Smooth muscle cell (in vitro differentiated cells): Measurements from ENCODE around the gene CD99. TPM values are rescaled to one million over a fixed set of nuclear protein-coding genes. Genes with fewer than 3 reads are reported as not detected.
A peak's percentile ranks its signal among the peaks of the same experiment; 100 is the strongest.

Source experiments
- DNase-seq: peaks from one replicate; lab custom pipeline; 2025; ENCODE audit not compliant: unreplicated experiment; lab: John Stamatoyannopoulos, UW
- H2AFZ ChIP-seq: fragments of 200-600 bp; sonication (generic); 2 replicates; pipeline ENCODE4 v1.6.0; 2016; ENCODE audit warnings: antibody characterized with exemption, low read depth, mild to moderate bottlenecking
- H3F3A ChIP-seq: fragments of 200-600 bp; sonication (generic); 2 replicates; pipeline ENCODE4 v1.6.0; 2017; ENCODE audit warnings: antibody characterized with exemption, low read depth
- H3K27ac ChIP-seq: fragments of 200-600 bp; sonication (generic); 2 replicates; pipeline ENCODE4 v1.5.1; 2016; ENCODE audit warnings: low read depth, mild to moderate bottlenecking
- H3K27me3 ChIP-seq: fragments of 200-600 bp; sonication (generic); 2 replicates; pipeline ENCODE4 v1.6.1; 2016; ENCODE audit warnings: low read depth, mild to moderate bottlenecking
- H3K36me3 ChIP-seq: fragments of 200-600 bp; sonication (generic); 2 replicates; pipeline ENCODE4 v1.5.1; 2016; ENCODE audit warnings: low read depth
- H3K4me1 ChIP-seq: fragments of 200-600 bp; sonication (generic); 2 replicates; pipeline ENCODE4 v1.5.1; 2016; ENCODE audit warnings: low read depth
- H3K4me2 ChIP-seq: fragments of 200-600 bp; sonication (generic); 2 replicates; pipeline ENCODE4 v1.6.0; 2016; ENCODE audit warnings: mild to moderate bottlenecking
- H3K4me3 ChIP-seq: fragments of 200-600 bp; sonication (generic); 2 replicates; pipeline ENCODE4 v1.5.1; 2016; ENCODE audit warnings: mild to moderate bottlenecking
- H3K79me2 ChIP-seq: fragments of 200-600 bp; sonication (generic); 2 replicates; pipeline ENCODE4 v1.6.0; 2016; ENCODE audit warnings: low read depth, mild to moderate bottlenecking
- H3K9ac ChIP-seq: fragments of 200-600 bp; sonication (generic); 2 replicates; pipeline ENCODE4 v1.6.0; 2016; ENCODE audit warnings: low read depth
- H3K9me3 ChIP-seq: fragments of 200-600 bp; sonication (generic); replicated peaks from 2 replicates; pipeline ENCODE4 v1.5.1; 2016; ENCODE audit warnings: low read depth
- H4K20me1 ChIP-seq: fragments of 200-600 bp; sonication (generic); 2 replicates; pipeline ENCODE4 v1.6.0; 2016; ENCODE audit warnings: low read depth
- WGBS: methylation state at CpG from one replicate; pipeline ENCODE4 v1.1.7; 2016; ENCODE audit warnings: low lambda C conversion rate; 5-methylcytosine and 5-hydroxymethylcytosine counted together
- polyA plus RNA-seq: library from polyadenylated mRNA; unstranded; fragments of >200 nt; fragmentation: Nextera tagmentation; extraction: Ambion mirVana; gene quantifications from 2 replicates; pipeline ENCODE4 v1.2.1, GENCODE V29; 2016
- total RNA-seq: library from RNA; depleted of rRNA; stranded (reverse); fragments of >200 nt; gene quantifications from 2 replicates; pipeline ENCODE4 v1.2.3, GENCODE V29; 2014
- TF ChIP-seq, protein P1 (sequence below): fragments of 200-600 bp; sonication (generic); IDR thresholded peaks from 2 replicates; pipeline ENCODE4 v1.5.1; 2017; ENCODE audit warnings: borderline replicate concordance, mild to moderate bottlenecking, antibody characterized with exemption; ENCODE audit not compliant: insufficient read depth, poor library complexity, severe bottlenecking

CD99 gene
- total and polyA plus RNA-seq, 2 experiments from 2014 or later, result 647 to 1,373 TPM

DNA sequence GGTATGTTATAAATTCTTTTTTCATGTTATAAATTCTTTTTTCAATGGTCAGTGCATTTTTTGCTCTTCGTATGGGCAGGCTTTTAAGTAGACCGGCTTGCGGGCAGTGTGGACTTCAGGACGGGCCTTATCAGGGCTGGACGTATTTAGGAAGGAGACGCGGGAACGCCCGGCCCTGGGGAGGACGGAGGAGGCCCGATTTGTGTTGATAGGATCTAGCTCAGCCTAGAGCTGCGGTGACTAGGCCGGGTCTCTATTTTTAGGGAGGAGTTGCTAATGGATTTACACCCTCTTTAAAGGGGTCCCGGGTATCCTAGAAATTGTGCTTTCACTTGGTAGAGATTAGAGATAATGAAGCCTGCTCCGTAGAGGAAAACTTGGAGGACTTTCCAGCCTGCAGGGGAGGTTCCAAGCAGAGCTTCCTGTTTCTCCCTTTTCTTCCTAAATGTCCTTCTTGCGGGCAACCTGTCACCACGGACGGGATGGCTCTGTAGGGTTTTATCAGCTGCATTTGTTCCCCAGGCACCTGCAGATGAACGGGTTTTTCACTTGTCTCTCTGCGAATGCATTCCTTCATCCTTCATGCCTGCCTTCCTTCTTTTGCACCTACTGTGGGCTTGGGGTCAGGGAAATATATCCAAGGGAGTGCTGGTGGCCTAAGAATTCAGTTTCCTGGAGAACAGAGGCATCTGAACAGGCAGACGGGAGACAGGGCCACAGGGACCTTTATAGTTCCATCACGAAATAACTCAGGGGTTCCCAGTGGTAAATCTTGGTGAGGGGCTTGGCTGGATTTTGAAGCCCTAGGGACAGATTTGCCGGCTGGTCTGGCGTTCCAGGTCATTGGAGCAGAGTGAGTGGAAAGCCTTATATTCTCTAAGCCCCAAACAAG is 1.4 kb downstream of the CD99 start:
- peak overlapping the region; percentile 97 for H3K4me2 ChIP-seq
- 7% methylated on average over 24 of the region's 24 CpGs for WGBS
- H3K79me2 ChIP-seq, result peaks cover 50% of the 10 kb centered on the region
- H3K4me1 ChIP-seq, result peaks cover 29% of the 10 kb centered on the region
- no peaks in the 10 kb centered on the region for H3K27me3 ChIP-seq
- no peak for DNase-seq
- peaks cover 31% of the 10 kb centered on the region for H3F3A ChIP-seq
- peak overlapping the region; percentile 9 for H2AFZ ChIP-seq
- H3K36me3 ChIP-seq, result no peaks in the 10 kb centered on the region
- peak overlapping the region; percentile 95 for H3K9ac ChIP-seq
- peaks cover 46% of the 10 kb centered on the region for H4K20me1 ChIP-seq
- H3K27ac ChIP-seq, result peak overlapping the region; percentile 92
- peak overlapping the region; percentile 86 for H3K4me3 ChIP-seq
- TF ChIP-seq, protein P1, sequence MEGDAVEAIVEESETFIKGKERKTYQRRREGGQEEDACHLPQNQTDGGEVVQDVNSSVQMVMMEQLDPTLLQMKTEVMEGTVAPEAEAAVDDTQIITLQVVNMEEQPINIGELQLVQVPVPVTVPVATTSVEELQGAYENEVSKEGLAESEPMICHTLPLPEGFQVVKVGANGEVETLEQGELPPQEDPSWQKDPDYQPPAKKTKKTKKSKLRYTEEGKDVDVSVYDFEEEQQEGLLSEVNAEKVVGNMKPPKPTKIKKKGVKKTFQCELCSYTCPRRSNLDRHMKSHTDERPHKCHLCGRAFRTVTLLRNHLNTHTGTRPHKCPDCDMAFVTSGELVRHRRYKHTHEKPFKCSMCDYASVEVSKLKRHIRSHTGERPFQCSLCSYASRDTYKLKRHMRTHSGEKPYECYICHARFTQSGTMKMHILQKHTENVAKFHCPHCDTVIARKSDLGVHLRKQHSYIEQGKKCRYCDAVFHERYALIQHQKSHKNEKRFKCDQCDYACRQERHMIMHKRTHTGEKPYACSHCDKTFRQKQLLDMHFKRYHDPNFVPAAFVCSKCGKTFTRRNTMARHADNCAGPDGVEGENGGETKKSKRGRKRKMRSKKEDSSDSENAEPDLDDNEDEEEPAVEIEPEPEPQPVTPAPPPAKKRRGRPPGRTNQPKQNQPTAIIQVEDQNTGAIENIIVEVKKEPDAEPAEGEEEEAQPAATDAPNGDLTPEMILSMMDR, result no peak
- no peaks in the 10 kb centered on the region for H3K9me3 ChIP-seq

DNA sequence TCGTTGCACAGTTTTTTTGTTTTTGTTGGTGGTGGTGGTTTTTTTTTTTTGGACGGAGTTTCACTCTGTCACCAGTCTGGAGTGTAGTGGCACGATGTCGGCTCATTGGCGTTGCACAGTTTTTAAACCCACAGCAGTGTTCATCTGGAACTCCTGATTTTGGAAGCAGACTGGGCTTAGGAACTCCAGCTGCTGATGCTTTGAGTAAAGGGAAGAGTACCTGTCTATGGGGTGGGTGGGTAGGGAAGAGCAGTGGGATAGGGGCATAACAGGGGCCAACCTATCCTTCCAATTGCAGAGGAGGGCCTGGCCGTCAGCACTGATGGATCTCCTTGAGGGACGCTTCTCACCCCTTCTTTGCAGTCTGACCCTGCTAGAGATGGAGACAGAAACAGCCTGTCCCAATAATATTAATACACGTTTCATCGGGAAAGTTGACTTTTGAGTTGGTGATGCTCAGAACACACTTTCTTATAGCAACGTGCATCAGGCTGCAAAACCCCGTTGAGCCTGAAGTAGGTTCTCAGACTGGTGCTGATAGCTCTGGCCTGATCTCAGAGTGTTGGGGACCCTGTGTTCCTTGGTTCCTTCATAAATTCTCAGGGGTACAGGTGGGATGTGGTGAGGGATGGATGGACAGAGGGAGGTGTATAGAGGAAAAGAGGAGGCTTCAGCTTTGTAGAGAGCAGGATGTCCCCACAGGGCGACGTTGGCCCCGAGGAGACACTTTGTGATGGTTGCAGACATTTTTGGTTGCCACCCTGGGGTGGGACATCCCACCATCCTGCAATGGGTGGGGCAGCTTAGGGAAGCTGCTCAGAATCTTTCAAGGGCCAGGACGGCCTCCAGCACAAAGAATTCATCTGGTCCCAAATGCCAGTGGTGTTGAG is 2.3 kb downstream of the CD99 start:
- H3K27me3 ChIP-seq, result no peaks in the 10 kb centered on the region
- H3K4me3 ChIP-seq, result peak overlapping the region; percentile 86
- peak overlapping the region; percentile 92 for H3K27ac ChIP-seq
- peak overlapping the region; percentile 95 for H3K9ac ChIP-seq
- H3K4me1 ChIP-seq, result peaks cover 29% of the 10 kb centered on the region
- no peak for DNase-seq
- H3F3A ChIP-seq, result peaks cover 38% of the 10 kb centered on the region
- H4K20me1 ChIP-seq, result peaks cover 55% of the 10 kb centered on the region
- no peaks in the 10 kb centered on the region for H3K36me3 ChIP-seq
- H3K9me3 ChIP-seq, result no peaks in the 10 kb centered on the region
- H2AFZ ChIP-seq, result no peak overlapping the region
- TF ChIP-seq, protein P1, result no peak
- peak overlapping the region; percentile 97 for H3K4me2 ChIP-seq
- peaks cover 59% of the 10 kb centered on the region for H3K79me2 ChIP-seq
- 58% methylated on average over 15 of the region's 15 CpGs for WGBS

DNA sequence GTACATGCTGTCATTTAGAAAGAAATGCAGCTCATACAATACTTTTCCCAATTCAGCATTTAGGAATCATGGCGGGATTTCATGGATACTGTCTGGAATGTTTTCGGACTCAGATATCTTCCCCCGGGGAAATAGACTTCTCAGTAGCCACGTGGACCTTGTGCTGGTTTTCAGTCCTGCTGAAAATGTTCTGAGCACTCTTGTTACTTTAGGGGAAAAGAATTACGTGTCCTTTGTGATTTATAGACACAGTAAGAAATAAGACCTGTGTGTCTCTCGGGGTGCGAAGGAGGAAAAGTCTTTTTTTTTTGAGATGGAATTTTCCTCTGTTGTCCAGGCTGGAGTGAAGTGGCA is 3.8 kb downstream of the CD99 start:
- Histone ChIP-seq H3K9ac (peak overlapping the region; percentile 42), H3K4me2 (peak overlapping the region; percentile 97)

More for the DNA sequence above, 3.8 kb downstream of the CD99 start:
- TF ChIP-seq, protein P1, result no peak
- peak overlapping the region; percentile 92 for H3K27ac ChIP-seq
- peaks cover 34% of the 10 kb centered on the region for H3F3A ChIP-seq
- DNase-seq, result no peak
- H3K36me3 ChIP-seq, result no peaks in the 10 kb centered on the region
- H3K27me3 ChIP-seq, result no peaks in the 10 kb centered on the region
- no peak overlapping the region for H2AFZ ChIP-seq
- H3K9me3 ChIP-seq, result no peaks in the 10 kb centered on the region
- H3K4me1 ChIP-seq, result peaks cover 29% of the 10 kb centered on the region
- WGBS, result 33% methylated on average over 7 of the region's 7 CpGs
- peak overlapping the region; percentile 86 for H3K4me3 ChIP-seq
- H4K20me1 ChIP-seq, result peaks cover 70% of the 10 kb centered on the region
- peaks cover 74% of the 10 kb centered on the region for H3K79me2 ChIP-seq
